ENCODE data around the gene BRD1. TPM values are rescaled to one million over a fixed set of nuclear protein-coding genes. Genes with fewer than 3 reads are reported as not detected.

BRD1 gene
- total RNA-seq, 1 experiment from 2014 or later: 51.2 TPM

DNA sequence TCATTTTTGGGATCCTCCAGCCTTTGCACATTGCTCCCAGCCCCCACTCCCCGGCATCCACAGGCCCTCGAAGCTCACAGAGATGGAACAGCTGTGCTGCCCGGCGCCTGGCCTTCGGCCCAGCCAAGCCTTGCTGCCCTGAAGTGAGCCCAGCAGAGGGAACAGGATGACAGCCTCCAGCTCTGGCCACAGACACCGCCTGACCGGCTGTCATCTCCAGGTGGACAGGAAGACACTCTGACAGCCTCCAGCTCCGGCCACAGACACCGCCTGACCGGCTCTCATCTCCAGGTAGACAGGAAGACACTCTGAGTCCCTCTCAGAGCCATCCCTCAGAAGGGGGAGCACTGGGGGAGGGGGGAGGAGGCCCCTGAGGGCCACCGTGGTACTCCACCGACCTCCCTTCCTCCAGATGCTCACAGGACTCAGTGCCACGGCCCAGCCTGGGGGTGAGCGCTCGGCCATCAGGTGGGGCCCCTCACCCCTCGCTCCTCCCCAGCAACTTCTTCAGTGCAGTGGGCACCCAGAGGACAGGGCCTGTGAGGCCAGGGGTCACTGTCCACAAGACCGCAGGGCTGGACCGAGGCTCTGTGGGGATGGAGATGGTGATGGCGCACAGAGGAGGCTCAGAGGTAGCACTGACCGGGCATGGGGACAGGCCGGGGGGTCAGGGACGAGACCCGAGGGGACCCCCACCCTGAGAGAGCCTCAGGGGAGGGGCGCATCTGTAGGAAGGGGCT lies 58.6 kb downstream of the BRD1 start:
- TF ChIP-seq CTCF (conservative IDR thresholded peaks at IDR 0.05; ENCODE audit: low read depth, low read length): no peak
- no peak for TF ChIP-seq EZH2 (IDR thresholded peaks at IDR 0.05; ENCODE audit: borderline replicate concordance, low read depth, low read length, poor library complexity, severe bottlenecking)
- BruUV-seq (replicated peaks): no TSS peak
- no peak for DNase-seq (ENCODE audit: low spot score)
- Histone ChIP-seq H3K4me1 (ENCODE audit: insufficient read depth, low read length, poor library complexity, severe bottlenecking) (peaks cover 3% of the 10 kb centered on the region), H3K27ac (ENCODE audit: low read depth, low read length, poor library complexity, severe bottlenecking) (no peak overlapping the region), H3K9me3 (ENCODE audit: low read depth, low read length, poor library complexity, severe bottlenecking) (peaks cover 9% of the 10 kb centered on the region), H3K36me3 (ENCODE audit: insufficient read depth, low read length, poor library complexity, severe bottlenecking) (peaks cover 17% of the 10 kb centered on the region), H3K4me3 (ENCODE audit: low read depth, low read length, poor library complexity, severe bottlenecking) (no peak overlapping the region), H3K27me3 (replicated peaks; ENCODE audit: insufficient read depth, low read depth, low read length, poor library complexity) (no peaks in the 10 kb centered on the region)
- POLR2A ChIA-PET (ENCODE audit: low non-redundant PET): no interaction called here
- intact Hi-C loops (cut with micrococcal nuclease; ENCODE audit: unreplicated experiment): loop anchor here (5.0 kb wide), 1 partner anchor 148 kb away; the partner anchor contains the start of genes ALG12 and CRELD2
- CTCF ChIA-PET: interaction anchor here (0.6 kb wide), 1 partner anchor 499 kb away, joined by 4 read pairs; no protein-coding TSS in a partner anchor

GRCh38 chr22:49768077-49768910 lies 59.4 kb downstream of the BRD1 start:
- POLR2A ChIA-PET (ENCODE audit: low non-redundant PET): no interaction called here
- no peak overlapping the region for H3K27ac ChIP-seq (ENCODE audit: low read depth, low read length, poor library complexity, severe bottlenecking)
- H3K9me3 ChIP-seq (ENCODE audit: low read depth, low read length, poor library complexity, severe bottlenecking): peaks cover 9% of the 10 kb centered on the region
- no peak for TF ChIP-seq CTCF (conservative IDR thresholded peaks at IDR 0.05; ENCODE audit: low read depth, low read length)
- TF ChIP-seq EZH2 (IDR thresholded peaks at IDR 0.05; ENCODE audit: borderline replicate concordance, low read depth, low read length, poor library complexity, severe bottlenecking): no peak
- peaks cover 6% of the 10 kb centered on the region for H3K4me1 ChIP-seq (ENCODE audit: insufficient read depth, low read length, poor library complexity, severe bottlenecking)
- CTCF ChIA-PET: interaction anchor here (0.6 to 1.2 kb wide), 3 partner anchors 15 to 499 kb away, joined by 4 to 13 read pairs (median 4); no protein-coding TSS in a partner anchor
- peaks cover 9% of the 10 kb centered on the region for H3K36me3 ChIP-seq (ENCODE audit: insufficient read depth, low read length, poor library complexity, severe bottlenecking)
- no peak for DNase-seq (ENCODE audit: low spot score)
- no peak overlapping the region for H3K4me3 ChIP-seq (ENCODE audit: low read depth, low read length, poor library complexity, severe bottlenecking)
- H3K27me3 ChIP-seq (replicated peaks; ENCODE audit: insufficient read depth, low read depth, low read length, poor library complexity): no peaks in the 10 kb centered on the region
- intact Hi-C loops (cut with micrococcal nuclease; ENCODE audit: unreplicated experiment): loop anchor here (5.0 kb wide), 1 partner anchor 149 kb away; the partner anchor contains the start of genes ALG12 and CRELD2
- no TSS peak for BruUV-seq (replicated peaks)

DNA sequence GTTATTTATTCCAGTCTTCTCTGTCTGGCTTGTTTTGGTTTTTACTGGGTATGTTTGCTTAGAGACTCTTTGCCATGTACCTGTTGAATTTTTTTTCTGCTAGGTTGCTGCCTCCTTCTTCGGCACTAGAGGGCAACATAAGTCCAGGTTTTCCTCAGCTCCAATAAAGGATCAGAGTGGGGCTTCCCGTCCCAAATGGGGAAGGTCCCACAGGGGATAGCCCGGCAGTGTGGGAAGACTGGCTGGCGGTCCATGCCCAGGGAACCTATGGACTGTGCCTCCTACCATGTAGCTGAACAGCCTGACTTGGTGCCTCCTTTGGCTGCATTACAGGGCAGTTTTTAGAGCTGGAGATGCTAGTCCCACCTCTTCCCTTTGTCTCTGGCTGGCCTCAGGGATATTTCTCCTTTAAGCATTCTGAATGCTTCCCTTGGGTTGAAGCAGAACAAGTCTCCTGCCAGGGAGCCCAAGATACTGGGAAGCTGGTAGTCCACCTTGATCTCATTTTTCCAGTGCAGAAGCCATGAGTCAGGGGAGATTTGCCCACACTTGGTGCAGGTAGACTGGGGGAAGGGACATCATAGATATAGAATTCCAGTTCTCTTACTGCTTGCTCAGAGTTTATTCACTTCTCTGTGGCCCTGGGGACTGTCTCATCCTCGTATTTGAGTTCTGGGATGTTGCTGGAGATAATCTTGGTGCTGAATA lies 60.2 kb downstream of the BRD1 start:
- no TSS peak for BruUV-seq (replicated peaks)
- ChIA-PET CTCF (interaction anchor here (0.7 to 1.2 kb wide), 2 partner anchors 14 to 263 kb away, joined by 4 to 13 read pairs; no protein-coding TSS in a partner anchor), POLR2A (ENCODE audit: low non-redundant PET) (interaction anchor here (0.6 kb wide), 1 partner anchor 593 kb away, joined by 3 read pairs; no protein-coding TSS in a partner anchor)
- Histone ChIP-seq H3K4me3 (ENCODE audit: low read depth, low read length, poor library complexity, severe bottlenecking) (no peak overlapping the region), H3K9me3 (ENCODE audit: low read depth, low read length, poor library complexity, severe bottlenecking) (peaks cover 9% of the 10 kb centered on the region), H3K27ac (ENCODE audit: low read depth, low read length, poor library complexity, severe bottlenecking) (no peak overlapping the region), H3K36me3 (ENCODE audit: insufficient read depth, low read length, poor library complexity, severe bottlenecking) (peaks cover 1% of the 10 kb centered on the region), H3K4me1 (ENCODE audit: insufficient read depth, low read length, poor library complexity, severe bottlenecking) (peaks cover 6% of the 10 kb centered on the region), H3K27me3 (replicated peaks; ENCODE audit: insufficient read depth, low read depth, low read length, poor library complexity) (no peaks in the 10 kb centered on the region)
- no peak for TF ChIP-seq EZH2 (IDR thresholded peaks at IDR 0.05; ENCODE audit: borderline replicate concordance, low read depth, low read length, poor library complexity, severe bottlenecking)
- peak; percentile 87 for TF ChIP-seq CTCF (conservative IDR thresholded peaks at IDR 0.05; ENCODE audit: low read depth, low read length)
- DNase-seq (ENCODE audit: low spot score): peak; percentile 78
- intact Hi-C loops (cut with micrococcal nuclease; ENCODE audit: unreplicated experiment): loop anchor here (1.0 to 5.0 kb wide), 2 partner anchors 150 to 263 kb away; partner anchors contain the start of genes ALG12 and CRELD2

Data from A673 (cell line).